Fibroblast of skin of right biceps (primary cell): ENCODE measurements around the gene PRIMA1.

Source experiments
- DNase-seq: peaks from one replicate; pipeline ENCODE4 v3.0.0-alpha.2; 2013

Gene PRIMA1

GRCh38 chr14:93793555-93794324 is 5.5 kb upstream of the PRIMA1 start:
- no peak for DNase-seq

GRCh38 chr14:93792391-93792790 is 4.1 kb upstream of the PRIMA1 start:
- no peak for DNase-seq

GRCh38 chr14:93790966-93791365 is 2.7 kb upstream of the PRIMA1 start:
- DNase-seq: no peak

GRCh38 chr14:93789228-93790130 is 1.2 kb upstream of the PRIMA1 start:
- DNase-seq: no peak

- peak; percentile 18 for DNase-seq
Measured at GRCh38 chr14:93788543-93789227, 400 bp upstream of the PRIMA1 start.

GRCh38 chr14:93787465-93788292 is 606 bp downstream of the PRIMA1 start:
- DNase-seq: no peak

GRCh38 chr14:93785423-93785822 is 2.9 kb downstream of the PRIMA1 start:
- DNase-seq: no peak

GRCh38 chr14:93784878-93785277 is 3.4 kb downstream of the PRIMA1 start:
- DNase-seq: no peak

- DNase-seq: no peak
Measured at GRCh38 chr14:93780813-93781400, 7.4 kb downstream of the PRIMA1 start.

- DNase-seq: no peak
Measured at GRCh38 chr14:93778856-93779629, 9.2 kb downstream of the PRIMA1 start.

- DNase-seq: no peak
Measured at GRCh38 chr14:93778453-93778852, 9.8 kb downstream of the PRIMA1 start.

GRCh38 chr14:93775744-93776143 is 12.5 kb downstream of the PRIMA1 start:
- no peak for DNase-seq

- no peak for DNase-seq
Measured at GRCh38 chr14:93775158-93775557, 13.1 kb downstream of the PRIMA1 start.

- DNase-seq: no peak
Measured at GRCh38 chr14:93772263-93772662, 16.0 kb downstream of the PRIMA1 start.

- DNase-seq: no peak
Measured at GRCh38 chr14:93765970-93766369, 22.3 kb downstream of the PRIMA1 start.

- DNase-seq: no peak
Measured at GRCh38 chr14:93765155-93765554, 23.1 kb downstream of the PRIMA1 start.

- peak; percentile 55 for DNase-seq
Measured at GRCh38 chr14:93764211-93764659, 24.1 kb downstream of the PRIMA1 start.

GRCh38 chr14:93759719-93760307 is 28.5 kb downstream of the PRIMA1 start:
- no peak for DNase-seq

- no peak for DNase-seq
Measured at GRCh38 chr14:93757206-93757605, 31.1 kb downstream of the PRIMA1 start.

- no peak for DNase-seq
Measured at GRCh38 chr14:93753647-93754046, 34.6 kb downstream of the PRIMA1 start.
